ENCODE measurements around the gene SAMD13. TPM values are rescaled to one million over a fixed set of nuclear protein-coding genes. Genes with fewer than 3 reads are reported as not detected.

The SAMD13 gene
- polyA plus RNA-seq, 1 of the 3 experiments (the other 2 are of a cell fraction): 1.3 TPM

DNA sequence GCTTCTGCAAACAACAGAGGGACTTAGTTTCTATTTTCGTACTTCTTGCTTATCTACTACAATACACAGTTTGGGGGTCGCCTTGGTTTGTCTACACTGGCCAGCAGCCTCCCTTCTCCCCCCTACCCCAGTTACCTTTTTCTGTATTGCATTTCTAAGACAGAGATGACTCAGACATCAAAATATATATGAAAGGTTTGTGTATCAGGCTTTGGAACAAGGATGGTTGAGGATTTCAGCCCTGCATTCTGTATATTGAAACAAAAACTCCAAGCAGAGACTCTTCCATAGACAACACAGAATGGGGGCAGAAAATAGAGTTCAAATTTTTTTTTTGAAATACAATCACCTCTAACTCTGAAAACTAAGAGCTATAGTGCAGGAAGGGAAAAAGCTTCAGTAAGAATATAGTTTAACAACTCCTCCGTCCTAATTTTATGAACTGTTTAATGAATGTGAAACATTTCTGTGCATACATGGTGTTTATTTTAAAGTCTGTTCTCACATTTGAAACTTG is 1.9 kb downstream of the SAMD13 start (continued):
- TF ChIP-seq PBX3 (IDR thresholded peaks at IDR 0.05): no peak
- TF ChIP-seq USF2 (IDR thresholded peaks at IDR 0.05; ENCODE audit: borderline replicate concordance, low read depth, low read length): no peak
- no peak for TF ChIP-seq YY1 (IDR thresholded peaks at IDR 0.05; ENCODE audit: low read depth)
- TF ChIP-seq, protein P1, sequence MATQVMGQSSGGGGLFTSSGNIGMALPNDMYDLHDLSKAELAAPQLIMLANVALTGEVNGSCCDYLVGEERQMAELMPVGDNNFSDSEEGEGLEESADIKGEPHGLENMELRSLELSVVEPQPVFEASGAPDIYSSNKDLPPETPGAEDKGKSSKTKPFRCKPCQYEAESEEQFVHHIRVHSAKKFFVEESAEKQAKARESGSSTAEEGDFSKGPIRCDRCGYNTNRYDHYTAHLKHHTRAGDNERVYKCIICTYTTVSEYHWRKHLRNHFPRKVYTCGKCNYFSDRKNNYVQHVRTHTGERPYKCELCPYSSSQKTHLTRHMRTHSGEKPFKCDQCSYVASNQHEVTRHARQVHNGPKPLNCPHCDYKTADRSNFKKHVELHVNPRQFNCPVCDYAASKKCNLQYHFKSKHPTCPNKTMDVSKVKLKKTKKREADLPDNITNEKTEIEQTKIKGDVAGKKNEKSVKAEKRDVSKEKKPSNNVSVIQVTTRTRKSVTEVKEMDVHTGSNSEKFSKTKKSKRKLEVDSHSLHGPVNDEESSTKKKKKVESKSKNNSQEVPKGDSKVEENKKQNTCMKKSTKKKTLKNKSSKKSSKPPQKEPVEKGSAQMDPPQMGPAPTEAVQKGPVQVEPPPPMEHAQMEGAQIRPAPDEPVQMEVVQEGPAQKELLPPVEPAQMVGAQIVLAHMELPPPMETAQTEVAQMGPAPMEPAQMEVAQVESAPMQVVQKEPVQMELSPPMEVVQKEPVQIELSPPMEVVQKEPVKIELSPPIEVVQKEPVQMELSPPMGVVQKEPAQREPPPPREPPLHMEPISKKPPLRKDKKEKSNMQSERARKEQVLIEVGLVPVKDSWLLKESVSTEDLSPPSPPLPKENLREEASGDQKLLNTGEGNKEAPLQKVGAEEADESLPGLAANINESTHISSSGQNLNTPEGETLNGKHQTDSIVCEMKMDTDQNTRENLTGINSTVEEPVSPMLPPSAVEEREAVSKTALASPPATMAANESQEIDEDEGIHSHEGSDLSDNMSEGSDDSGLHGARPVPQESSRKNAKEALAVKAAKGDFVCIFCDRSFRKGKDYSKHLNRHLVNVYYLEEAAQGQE (IDR thresholded peaks at IDR 0.05; ENCODE audit: low read depth, low read length): no peak
- TF ChIP-seq SIN3A (IDR thresholded peaks at IDR 0.05; ENCODE audit: borderline replicate concordance, low read depth, low read length): peak; percentile 15; the same call in 1 of the 2 replicates
- no peak for TF ChIP-seq CHD2 (IDR thresholded peaks at IDR 0.05; ENCODE audit: low read length, partially characterized antibody)
- TF ChIP-seq TEAD4 (IDR thresholded peaks at IDR 0.05; ENCODE audit: borderline replicate concordance, insufficient read depth): no peak
- peak; percentile 28; the same call in 1 of the 2 replicates for TF ChIP-seq TAF1 (IDR thresholded peaks at IDR 0.05; ENCODE audit: borderline replicate concordance, low read depth, low read length)
- no peak for TF ChIP-seq RFX5 (IDR thresholded peaks at IDR 0.05; ENCODE audit: low read length)
- TF ChIP-seq GABPA (IDR thresholded peaks at IDR 0.05; ENCODE audit: low read depth): no peak
- TF ChIP-seq NFIC (IDR thresholded peaks at IDR 0.05; ENCODE audit: borderline replicate concordance): no peak
- no peak for TF ChIP-seq NRF1 (IDR thresholded peaks at IDR 0.05; ENCODE audit: low read depth, low read length)

GRCh38 chr1:84307398-84307797 is 5.9 kb downstream of the SAMD13 start:
- ChIA-PET POLR2A (no interaction called here), CTCF (no interaction called here)
- peaks cover 0 to 3% of the 10 kb centered on the region in 2 experiments; a peak in 2 of 4 replicates for H3K4me1 ChIP-seq (ENCODE audit: control insufficient read depth in 1 of 2, insufficient read depth in 2 of 2, low read depth in 1 of 2, low read length in 1 of 2)
- H3K27me3 ChIP-seq (ENCODE audit: insufficient read depth): no peaks in the 10 kb centered on the region
- no peaks in the 10 kb centered on the region for H3K36me3 ChIP-seq (replicated peaks in 1 of 2; ENCODE audit: control insufficient read depth in 1 of 2, insufficient read depth in 2 of 2, low read length in 1 of 2)
- no peak overlapping the region for H2AFZ ChIP-seq (ENCODE audit: low read depth)
- H3K9me3 ChIP-seq: 0 out of 2 replicates have a peak, but pooled peaks cover 4% of the 10 kb centered on the region
- no peak overlapping the region for H3K4me3 ChIP-seq (ENCODE audit: low read depth in 2 of 2, low read length in 1 of 2)
- H3K79me2 ChIP-seq (ENCODE audit: insufficient read depth): no peaks in the 10 kb centered on the region
- no peak for TF ChIP-seq JUND (IDR thresholded peaks at IDR 0.05)
- TF ChIP-seq EP300 (IDR thresholded peaks at IDR 0.05; ENCODE audit: borderline replicate concordance in 1 of 2, low read depth in 1 of 2, low read length in 1 of 2): no peak
- TF ChIP-seq GABPA (IDR thresholded peaks at IDR 0.05; ENCODE audit: low read depth): no peak
- TF ChIP-seq NRF1 (IDR thresholded peaks at IDR 0.05; ENCODE audit: low read depth, low read length): no peak
- no peak for TF ChIP-seq MXI1 (IDR thresholded peaks at IDR 0.05; ENCODE audit: low read depth, low read length)
- no peak for TF ChIP-seq IRF3 (IDR thresholded peaks at IDR 0.05; ENCODE audit: low read depth, low read length)
- H3K9me2 ChIP-seq: no peaks in the 10 kb centered on the region
- no peaks in the 10 kb centered on the region for H3F3A ChIP-seq (replicated peaks; ENCODE audit: insufficient read depth)
- 95% methylated on average over 2 of the region's 2 CpGs for WGBS (ENCODE audit: low lambda C conversion rate)
- no peak overlapping the region for H3K9ac ChIP-seq
- no peaks in the 10 kb centered on the region for H4K20me1 ChIP-seq (ENCODE audit: insufficient read depth)
- no peak overlapping the region for H3K4me2 ChIP-seq
- H3K27ac ChIP-seq (ENCODE audit: low read depth in 2 of 2, low read length in 1 of 2): no peak overlapping the region
- DNase-seq: no peak

Measured in SK-N-SH (cell line).